Stomach (tissue), 4 donors: ENCODE results near the gene RTN3.

Experiments
- EP300 ChIP-seq: sonication (generic); formaldehyde crosslinking; IDR thresholded peaks from one replicate; pipeline ENCODE4 v1.6.1; 2017; ENCODE audit warnings: antibody characterized with exemption
- POLR2A ChIP-seq, 4 donors: fragments of 450-650 bp; IDR thresholded peaks; one replicate each; pipeline ENCODE4 v1.6.1; 2016; ENCODE audit warnings: antibody characterized with exemption in 4 of 4, control low read depth in 2 of 4, mild to moderate bottlenecking in 1 of 4, moderate library complexity in 1 of 4
- POLR2AphosphoS5 ChIP-seq, 3 donors: sonication (generic); formaldehyde crosslinking; IDR thresholded peaks; one replicate each; pipeline ENCODE4 v1.6.1; 2016; ENCODE audit warnings: antibody characterized with exemption in 3 of 3
- TF ChIP-seq, protein P1 (sequence below), 7 experiments: fragments of 450-650 bp in 4 of 7; fragments of 200-600 bp in 3 of 7; sonication (generic) in 3 of 7; IDR thresholded peaks; one replicate each; pipeline ENCODE4 v1.5.1; 2016 to 2019; ENCODE audit warnings: antibody characterized with exemption in 7 of 7, control low read depth in 2 of 7, mild to moderate bottlenecking in 1 of 7

DNA sequence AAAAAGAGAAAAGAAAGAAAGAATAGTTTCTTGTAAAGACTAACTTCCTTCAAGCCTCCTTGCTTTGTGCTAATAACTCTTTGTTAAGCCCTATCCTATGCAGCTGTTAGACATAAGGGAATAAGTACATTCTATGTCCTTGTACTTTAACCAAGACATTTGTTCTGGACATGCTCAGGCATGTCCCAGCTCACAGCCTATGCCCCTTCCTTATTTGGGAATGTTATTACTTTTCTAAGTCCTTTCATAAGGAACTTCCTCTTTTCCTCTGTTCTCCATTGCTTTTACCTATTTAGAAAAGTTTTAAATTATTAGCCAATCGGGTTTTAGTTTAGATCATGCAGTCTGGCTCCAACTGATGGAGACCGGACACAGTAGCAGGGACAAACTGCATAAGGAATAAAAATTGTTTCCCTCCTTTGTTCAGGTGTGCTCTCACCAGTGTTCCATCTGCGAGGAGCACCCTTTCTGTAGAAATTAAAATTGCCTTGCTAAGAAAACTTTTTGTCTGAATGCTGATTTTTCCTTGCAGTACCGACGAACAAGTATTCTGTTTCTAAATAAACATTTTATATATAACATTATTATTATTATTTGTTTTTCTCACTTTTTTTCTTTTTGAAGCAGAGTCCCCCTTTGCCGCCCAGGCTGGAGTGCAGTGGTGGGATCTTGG, 110.3 kb downstream of the RTN3 start:
- TF ChIP-seq, protein P1, sequence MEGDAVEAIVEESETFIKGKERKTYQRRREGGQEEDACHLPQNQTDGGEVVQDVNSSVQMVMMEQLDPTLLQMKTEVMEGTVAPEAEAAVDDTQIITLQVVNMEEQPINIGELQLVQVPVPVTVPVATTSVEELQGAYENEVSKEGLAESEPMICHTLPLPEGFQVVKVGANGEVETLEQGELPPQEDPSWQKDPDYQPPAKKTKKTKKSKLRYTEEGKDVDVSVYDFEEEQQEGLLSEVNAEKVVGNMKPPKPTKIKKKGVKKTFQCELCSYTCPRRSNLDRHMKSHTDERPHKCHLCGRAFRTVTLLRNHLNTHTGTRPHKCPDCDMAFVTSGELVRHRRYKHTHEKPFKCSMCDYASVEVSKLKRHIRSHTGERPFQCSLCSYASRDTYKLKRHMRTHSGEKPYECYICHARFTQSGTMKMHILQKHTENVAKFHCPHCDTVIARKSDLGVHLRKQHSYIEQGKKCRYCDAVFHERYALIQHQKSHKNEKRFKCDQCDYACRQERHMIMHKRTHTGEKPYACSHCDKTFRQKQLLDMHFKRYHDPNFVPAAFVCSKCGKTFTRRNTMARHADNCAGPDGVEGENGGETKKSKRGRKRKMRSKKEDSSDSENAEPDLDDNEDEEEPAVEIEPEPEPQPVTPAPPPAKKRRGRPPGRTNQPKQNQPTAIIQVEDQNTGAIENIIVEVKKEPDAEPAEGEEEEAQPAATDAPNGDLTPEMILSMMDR (IDR thresholded peaks at IDR 0.05): no peak
- TF ChIP-seq POLR2A (IDR thresholded peaks at IDR 0.05) (no peak), POLR2AphosphoS5 (IDR thresholded peaks at IDR 0.05) (no peak), EP300 (no peak)
